HL-60 (cell line): Measurements from ENCODE around the gene CHL1.

Experiments
- DNase-seq, 2 experiments: peaks; one replicate each; pipeline ENCODE4 v3.0.0-alpha.2; 2010 to 2020; ENCODE audit warnings: low read depth in 1 of 2, low spot score in 1 of 2
- H3K27ac ChIP-seq: fragments of 250-450 bp; sonication (Bioruptor Pico); replicated peaks from 2 replicates; pipeline ENCODE4 v1.5.1; 2020; ENCODE audit warnings: mild to moderate bottlenecking, moderate library complexity
- H3K27me3 ChIP-seq: fragments of 250-450 bp; sonication (Bioruptor Pico); 2 replicates; pipeline ENCODE4 v1.5.1; 2021; ENCODE audit warnings: mild to moderate bottlenecking, moderate library complexity; ENCODE audit not compliant: insufficient read depth, poor library complexity, severe bottlenecking
- H3K4me3 ChIP-seq: replicated peaks from 2 replicates; pipeline ENCODE4 v1.5.1; 2011; ENCODE audit warnings: mild to moderate bottlenecking, control low read depth, low read length; ENCODE audit not compliant: insufficient read depth
- CTCF ChIP-seq: IDR thresholded peaks from one replicate; pipeline ENCODE4 v1.5.1; 2011; ENCODE audit warnings: low read length, control low read depth, inconsistent platforms; ENCODE audit not compliant: insufficient read depth
- GABPA ChIP-seq: IDR thresholded peaks from 2 replicates; pipeline ENCODE4 v1.6.1; 2012; ENCODE audit warnings: low read depth
- POLR2AphosphoS5 ChIP-seq: IDR thresholded peaks from 2 replicates; pipeline ENCODE4 v1.6.1; 2012; ENCODE audit warnings: low read depth
- REST ChIP-seq: IDR thresholded peaks from 2 replicates; pipeline ENCODE4 v1.6.1; 2012; ENCODE audit warnings: low read depth; ENCODE audit not compliant: insufficient replicate concordance
- SPI1 ChIP-seq: IDR thresholded peaks from 2 replicates; pipeline ENCODE4 v1.6.1; 2012; ENCODE audit warnings: low read depth, mild to moderate bottlenecking, borderline replicate concordance

The CHL1 gene

GRCh38 chr3:403826-404225 lies 207.3 kb downstream of the CHL1 start:
- TF ChIP-seq POLR2AphosphoS5 = no peak
- TF ChIP-seq SPI1 = no peak
- no peak for TF ChIP-seq CTCF
- TF ChIP-seq GABPA = no peak
- no peak for TF ChIP-seq REST
- DNase-seq = no peak
- Histone ChIP-seq H3K27me3 (no peaks in the 10 kb centered on the region), H3K27ac (no peak overlapping the region), H3K4me3 (no peak overlapping the region)

GRCh38 chr3:409011-409410 lies 212.4 kb downstream of the CHL1 start:
- no peak overlapping the region for H3K27ac ChIP-seq
- TF ChIP-seq POLR2AphosphoS5 = no peak
- no peak for TF ChIP-seq CTCF
- TF ChIP-seq SPI1 = no peak
- H3K4me3 ChIP-seq = no peak overlapping the region
- DNase-seq = no peak
- no peaks in the 10 kb centered on the region for H3K27me3 ChIP-seq

- no peak for DNase-seq
- Histone ChIP-seq H3K4me3 (no peak overlapping the region), H3K27ac (no peak overlapping the region), H3K27me3 (no peaks in the 10 kb centered on the region)
- TF ChIP-seq CTCF = no peak
- no peak for TF ChIP-seq REST
- TF ChIP-seq POLR2AphosphoS5 = no peak
- TF ChIP-seq GABPA = no peak
- TF ChIP-seq SPI1 = no peak
Observed at GRCh38 chr3:411226-411625, 214.7 kb downstream of the CHL1 start.

GRCh38 chr3:414063-414462 lies 217.5 kb downstream of the CHL1 start:
- no peaks in the 10 kb centered on the region for H3K27me3 ChIP-seq
- TF ChIP-seq REST (no peak), SPI1 (no peak), CTCF (no peak), GABPA (no peak), POLR2AphosphoS5 (no peak)
- DNase-seq = no peak
- no peak overlapping the region for H3K27ac ChIP-seq
- H3K4me3 ChIP-seq = no peak overlapping the region
